Stimulated activated CD4-positive, alpha-beta T cell treated with anti-CD3 and anti-CD28 coated beads, Interleukin-1b, Interleukin-23, amount 100 ng/mL, for 48 hours (primary cell): Measurements from ENCODE around the gene AUH.
A peak's percentile ranks its signal among the peaks of the same experiment; 100 is the strongest.

Source experiments
- DNase-seq: peaks from one replicate; pipeline ENCODE4 v3.0.0-alpha.2; 2020

AUH gene

DNA sequence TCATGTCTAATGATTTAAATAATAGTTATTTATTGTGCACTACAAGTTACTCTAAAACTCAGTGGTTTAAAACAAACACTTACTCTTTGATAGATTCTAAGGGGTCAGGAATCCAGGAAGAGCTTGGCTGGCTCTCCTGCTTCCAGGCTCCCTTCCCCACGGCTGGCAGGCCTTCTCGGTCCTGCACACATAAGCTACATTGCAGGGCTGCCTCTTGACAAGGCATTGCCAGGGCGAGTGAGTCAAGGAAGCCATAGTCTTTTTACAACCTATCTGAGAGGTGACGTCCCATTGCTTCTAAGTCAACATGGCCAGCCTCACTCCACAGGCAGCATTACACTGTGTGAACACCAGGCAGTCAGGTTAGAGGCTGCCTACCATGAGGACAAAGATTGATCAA, 119.8 kb downstream of the AUH start:
- no peak for DNase-seq

DNA sequence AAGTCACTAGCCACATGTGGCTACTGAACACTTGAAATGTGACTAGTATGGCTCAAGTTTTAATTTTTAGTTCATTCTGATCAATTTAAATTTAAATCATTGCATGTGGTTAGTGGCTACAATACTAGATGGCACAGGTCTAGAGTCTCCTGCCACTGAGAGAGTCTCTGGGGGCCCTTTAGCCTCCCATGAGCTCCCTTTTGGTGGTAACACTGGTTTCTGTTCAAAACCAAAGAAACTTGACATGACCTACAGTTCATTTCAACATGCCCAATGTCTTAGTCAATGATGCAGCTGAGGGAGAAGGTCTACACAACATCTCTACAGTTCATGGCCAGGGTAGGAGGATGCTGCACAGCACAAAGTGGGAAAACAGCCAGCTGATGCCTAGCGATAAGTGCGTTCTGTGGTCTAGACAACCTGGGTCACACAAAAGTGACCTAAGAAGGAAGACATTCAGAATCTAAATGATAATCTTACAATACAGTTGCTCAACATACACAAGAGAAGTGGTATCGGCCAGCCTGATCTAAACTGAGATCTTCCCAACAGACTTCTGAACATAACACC, 121.0 kb downstream of the AUH start:
- DNase-seq: no peak

DNA sequence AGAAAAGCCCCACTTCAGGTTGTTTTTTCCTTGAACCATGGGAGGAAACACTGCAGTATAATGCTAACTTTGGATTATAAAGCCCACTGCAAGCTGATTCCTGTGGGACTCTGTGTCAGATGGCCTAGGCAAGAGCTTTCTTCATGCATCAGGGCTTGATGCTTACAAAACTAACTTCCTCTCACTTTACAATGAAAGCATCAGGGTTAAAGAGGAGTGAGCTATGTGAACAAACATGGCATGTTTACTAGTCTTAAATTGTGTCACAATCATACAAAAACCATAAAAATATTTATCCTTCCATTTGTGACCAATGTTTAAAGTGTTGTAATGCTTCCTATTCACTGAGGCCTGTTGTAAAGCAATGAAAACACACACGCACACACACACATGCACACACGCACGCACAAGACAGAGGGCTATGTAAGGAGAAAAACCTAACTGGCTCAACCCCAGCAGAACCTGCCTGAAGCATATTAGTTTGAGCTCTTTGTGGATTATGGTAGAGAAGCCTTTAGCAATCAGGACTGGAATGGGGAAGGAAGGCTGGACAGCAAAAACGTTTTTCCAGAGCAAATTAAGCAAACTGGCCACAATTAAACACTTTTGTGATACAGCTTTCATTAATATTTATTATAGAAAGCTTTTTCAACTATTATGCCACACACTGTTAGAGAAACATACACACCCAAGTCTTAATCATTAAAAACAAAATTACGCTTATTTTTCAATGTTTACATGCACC, 122.2 kb downstream of the AUH start:
- no peak for DNase-seq

DNA sequence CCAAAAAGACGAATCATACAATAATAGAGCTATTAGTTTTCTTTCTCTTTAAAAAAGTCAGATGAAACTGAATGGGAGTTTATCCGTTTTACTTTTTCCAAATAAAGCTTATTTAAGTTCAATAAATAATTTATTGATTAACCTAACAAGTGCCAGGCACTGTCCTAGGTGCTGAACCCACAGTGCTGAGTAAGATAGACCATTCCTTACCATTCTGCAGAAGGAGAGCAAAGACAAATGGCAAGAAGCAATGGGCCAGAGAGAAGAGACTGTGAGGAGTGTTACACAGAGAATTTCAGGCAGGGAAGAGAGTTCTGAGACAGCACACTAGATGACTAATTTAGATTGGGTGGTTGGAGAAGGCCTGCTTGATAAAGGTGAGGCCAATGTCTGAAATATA, 127.2 kb downstream of the AUH start:
- DNase-seq: no peak

DNA sequence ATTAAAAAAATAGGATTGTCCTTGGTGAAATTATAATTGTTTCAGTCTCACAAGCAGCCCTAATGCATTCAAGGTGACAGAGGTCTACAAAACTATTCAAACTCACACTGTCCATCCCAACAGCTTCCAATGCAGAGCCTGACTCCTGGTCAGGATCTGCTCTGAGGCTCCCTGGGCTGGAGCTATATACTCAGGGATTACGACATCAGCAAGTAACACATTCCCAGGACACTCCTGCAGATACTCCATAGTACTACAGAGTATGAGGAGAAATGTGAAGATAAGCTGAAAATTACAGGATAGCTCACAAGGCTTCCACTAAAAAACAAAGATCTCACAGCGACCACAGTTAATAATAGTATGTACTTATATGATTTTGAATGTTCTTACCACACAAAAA, 130.1 kb downstream of the AUH start:
- DNase-seq: no peak

DNA sequence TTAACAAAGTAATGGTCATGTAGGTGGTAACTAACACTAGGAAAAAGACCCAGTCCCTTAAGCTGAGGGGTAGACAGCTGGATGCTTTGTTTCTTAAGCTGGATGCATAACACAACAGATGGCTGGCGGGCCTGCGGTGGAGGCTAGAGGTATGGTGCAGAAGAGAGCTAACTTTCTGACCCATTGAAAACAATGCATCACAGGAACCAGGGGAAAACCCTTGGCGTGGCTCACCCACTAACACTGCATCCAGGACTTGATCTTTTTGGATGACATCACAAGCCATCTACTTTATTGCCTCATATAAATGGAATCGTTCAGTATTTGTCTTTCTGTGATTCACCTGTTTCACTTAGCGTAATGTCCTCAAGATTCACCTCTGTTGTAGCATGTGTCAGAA, 138.7 kb downstream of the AUH start:
- peak; percentile 52 for DNase-seq

DNA sequence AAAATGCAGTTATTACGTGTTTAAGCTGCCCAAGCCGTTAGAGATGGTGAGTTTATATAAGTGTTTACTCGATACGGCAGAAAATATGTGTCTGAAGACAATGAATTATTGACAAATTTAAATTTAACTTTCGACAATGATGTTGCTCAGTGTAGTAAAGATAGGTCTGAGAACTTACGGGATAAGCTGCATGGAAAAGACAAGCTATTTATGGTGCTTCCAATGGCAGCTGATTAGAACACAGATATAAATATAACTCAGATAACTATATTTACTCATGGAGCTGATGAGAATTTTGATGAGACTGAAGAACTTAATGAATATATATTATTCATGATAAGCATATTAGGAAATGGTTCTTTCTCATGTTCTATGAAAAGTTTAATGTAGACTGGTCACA, 139.3 kb downstream of the AUH start:
- no peak for DNase-seq

DNA sequence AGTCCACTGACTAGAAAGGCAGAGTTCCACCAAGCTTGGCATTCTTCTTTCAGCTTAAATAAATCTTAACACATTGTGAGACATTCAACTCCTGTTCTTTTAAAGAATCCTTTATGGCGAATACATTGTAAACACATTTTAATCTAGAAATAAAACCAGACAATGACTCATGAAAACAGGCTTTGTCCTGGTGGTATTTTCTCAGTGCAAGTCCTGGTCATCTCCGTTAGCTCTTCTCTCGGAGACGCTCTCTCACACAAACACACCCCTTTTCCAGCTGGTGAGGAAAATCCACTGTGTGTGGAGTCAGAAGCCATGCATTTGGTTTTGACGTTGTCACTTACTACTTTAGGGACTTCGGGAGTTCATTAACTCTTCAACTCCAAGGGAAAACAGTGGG, 140.4 kb downstream of the AUH start:
- DNase-seq: no peak

DNA sequence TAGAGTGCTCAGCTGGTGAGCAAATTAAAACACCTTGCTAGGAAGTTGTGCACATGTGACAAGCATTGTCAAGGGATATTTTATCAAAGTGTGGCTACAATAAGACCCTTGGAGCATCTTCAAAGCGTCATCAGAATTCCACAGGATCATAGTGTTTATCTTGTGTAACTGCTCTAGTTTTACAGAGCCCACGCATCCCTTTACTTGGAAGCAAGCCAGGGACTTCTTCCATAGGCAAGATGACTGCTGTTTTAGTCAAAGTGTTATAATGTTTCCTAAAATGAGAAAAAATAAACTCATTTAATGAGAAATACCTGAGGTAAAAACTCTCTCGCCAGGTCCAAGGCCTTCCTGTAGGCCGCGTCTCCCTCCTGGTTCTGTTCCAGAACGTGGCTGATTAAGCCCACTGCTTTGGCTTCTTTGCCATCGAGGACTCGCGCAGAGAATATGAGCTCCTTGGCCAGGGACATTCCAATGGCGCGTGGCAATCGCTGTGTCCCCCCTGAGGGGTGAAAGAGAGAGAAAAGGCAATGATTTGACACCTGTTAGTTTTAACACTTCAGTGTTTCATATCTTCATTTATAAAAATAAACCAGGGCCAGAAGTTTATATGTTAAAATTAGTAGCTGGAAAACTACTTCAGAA, 141.1 kb downstream of the AUH start:
- no peak for DNase-seq

DNA sequence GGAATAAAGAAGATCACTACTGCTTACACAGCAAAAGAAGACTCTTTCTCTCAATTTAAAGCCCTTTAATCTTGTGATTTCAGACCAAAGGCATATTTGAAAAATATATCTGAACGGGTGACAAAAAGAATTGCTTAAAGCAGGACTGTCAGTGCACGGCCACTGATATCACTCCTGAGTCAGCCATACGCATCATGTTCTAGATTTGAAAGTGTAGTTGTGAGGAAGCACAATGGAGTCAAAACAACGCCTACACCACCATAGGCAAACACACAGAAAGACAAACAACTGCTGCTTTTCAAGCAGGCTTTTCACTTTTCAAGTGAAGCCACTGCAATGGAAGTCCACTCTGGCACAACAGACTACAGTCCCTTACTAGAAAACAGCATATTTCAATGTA, 141.7 kb downstream of the AUH start:
- peak; percentile 27 for DNase-seq

DNA sequence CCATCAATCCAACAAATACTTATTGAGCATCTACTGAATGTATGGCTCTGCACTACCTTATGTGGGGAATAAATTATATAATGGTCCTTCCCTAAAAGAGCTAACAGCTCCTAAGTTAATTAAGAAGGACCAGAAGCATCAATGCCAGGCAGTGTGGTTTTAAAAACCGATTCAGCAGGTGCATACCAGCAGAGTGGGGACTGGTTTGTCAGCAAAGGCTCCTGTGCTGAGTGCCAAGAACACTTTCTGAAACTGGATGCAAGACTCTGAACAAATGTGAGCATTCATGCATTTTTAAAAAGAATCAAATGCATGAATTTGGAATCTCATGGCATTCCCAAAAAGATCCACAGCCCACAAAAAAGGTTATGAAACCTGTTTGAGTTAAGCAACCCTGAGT, 142.2 kb downstream of the AUH start:
- DNase-seq: no peak

DNA sequence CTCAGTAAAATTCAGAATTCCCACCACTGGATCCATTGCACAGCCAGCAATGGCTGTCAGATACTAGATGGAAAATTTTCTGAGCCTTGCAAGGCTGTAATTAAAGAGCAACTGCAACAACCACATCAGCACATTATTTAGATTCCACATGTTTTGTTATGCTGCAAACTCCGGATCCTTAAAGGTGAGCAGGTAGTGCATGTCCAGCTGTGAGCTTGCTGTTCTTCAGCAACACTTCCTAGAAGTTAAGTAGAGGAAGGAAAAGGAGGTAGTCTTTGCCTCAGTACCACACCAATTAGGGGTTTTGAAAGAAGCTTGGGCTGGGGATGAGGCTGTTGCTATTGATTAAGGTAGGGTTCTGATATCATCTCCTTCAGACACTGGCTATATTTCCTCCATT, 144.3 kb downstream of the AUH start:
- no peak for DNase-seq

DNA sequence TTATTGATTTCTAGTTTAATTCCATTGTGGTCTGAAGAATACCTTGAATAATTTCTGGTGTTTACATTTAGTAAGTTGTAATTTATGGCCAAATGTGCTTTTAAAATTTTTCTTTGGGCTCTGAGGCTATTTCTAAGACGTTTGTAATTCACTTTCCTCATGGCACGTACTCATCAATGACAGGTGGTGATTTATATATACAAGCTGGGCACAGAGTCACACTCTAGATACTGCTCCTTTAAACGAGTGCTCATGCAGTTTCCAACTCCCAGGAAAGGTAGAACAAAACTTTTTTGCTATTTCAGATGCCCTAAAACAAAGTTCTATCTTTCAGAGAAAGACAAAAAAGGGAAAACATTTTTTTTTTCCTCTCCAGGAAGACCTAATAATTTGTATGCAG, 146.9 kb downstream of the AUH start:
- DNase-seq: no peak

DNA sequence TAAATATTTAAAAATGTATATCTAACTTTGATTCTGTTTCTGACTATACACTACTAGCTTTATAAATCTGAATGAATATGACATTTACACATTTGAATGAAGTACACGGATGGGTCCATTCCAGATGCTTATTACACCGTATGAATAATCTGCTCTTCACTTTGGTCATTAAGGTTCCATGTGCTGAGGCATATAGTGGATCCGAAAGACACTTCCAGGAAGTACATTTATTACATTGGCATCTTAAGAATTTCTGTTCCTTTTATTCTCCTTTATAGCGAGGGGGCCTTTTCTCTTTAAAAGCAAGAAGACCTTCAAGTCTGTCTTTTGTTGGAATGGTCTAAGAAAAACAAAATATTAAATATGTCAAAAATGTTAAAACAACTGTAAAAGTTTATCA, 147.6 kb downstream of the AUH start:
- DNase-seq: no peak

DNA sequence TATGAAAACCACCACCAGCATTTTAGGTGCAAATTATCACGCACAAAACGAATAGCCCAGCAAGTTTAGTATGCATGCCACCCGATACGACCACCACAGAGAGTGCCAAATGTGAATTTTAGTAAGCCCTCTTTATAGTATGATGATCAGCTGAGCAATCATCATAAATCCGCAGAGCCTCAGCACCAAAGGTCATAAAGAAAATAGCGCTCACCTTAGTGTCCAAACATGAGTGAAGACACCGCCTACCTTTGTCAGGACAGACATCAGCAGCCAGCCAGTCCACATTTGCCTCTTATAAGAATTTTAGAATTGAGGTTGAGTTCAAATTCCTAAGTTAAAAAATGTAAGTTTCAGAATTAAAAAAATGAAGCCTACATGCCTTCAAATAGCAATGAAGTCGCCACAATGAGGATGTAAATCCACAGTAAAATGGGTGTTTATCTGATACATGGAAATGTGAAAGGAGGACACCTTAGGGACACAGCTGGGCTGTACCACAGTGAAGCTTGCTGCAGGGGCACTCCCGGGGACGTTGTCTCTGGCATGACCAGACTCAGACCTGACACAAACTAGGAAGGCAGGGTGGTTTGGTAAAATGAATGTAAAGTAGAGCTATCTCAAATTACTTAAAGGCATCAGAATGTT, 149.0 kb downstream of the AUH start:
- DNase-seq: no peak

DNA sequence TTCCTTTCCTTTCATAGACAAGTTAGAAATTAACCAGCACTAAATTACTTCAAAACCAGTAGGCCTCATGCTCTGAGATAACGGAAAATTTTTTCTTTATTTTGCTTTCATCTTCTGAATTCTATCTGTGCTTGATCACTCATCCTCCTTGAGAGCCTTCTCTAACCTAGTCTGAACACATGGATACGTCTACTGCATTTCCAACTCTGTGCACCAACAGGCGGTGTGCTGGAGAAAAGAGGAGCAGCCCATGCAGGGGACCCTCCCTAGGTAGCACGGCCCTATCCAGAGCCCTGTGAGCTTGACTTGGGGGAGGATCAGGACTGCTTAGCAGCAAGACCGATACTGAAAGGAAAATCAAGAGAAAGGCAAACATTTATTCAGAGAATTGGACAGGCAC, 149.8 kb downstream of the AUH start:
- DNase-seq: peak; percentile 76

DNA sequence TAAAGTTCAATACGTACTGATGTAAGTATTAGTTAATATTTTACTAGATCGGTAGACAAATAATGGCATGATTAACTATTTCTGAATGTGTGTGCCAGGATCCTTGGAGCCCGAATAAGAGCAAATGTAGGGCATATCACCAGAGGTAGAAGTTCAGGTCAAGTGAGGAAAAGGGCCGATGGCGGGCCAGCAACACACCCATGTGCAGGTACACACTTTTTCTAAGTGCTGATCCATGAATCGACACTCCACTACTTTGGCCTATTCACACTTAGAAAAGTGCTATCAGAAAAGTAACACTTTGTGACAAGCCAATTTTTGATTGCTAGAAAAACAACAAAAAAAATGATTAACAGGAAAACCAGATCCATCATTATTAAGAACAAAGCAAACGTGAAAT, 150.3 kb downstream of the AUH start:
- no peak for DNase-seq

DNA sequence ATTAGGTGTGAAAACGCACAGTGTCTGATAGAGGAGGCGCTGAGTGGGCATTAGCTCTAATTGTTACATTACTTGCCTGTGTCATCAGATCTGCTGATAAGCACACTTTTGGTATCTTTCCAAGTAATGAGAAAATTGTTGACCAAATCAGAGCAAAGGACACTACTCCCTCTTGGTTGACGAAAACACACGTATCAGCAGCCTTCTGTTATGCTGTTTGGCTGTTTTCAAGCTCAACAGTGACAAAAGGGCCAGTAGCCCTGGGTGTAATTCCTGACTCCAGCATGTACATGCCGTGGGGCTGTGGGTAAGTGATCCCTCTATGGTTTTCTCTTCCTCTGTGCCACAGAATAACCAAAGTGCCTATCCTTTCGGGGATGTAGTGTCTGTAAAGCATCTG, 151.4 kb downstream of the AUH start:
- no peak for DNase-seq

DNA sequence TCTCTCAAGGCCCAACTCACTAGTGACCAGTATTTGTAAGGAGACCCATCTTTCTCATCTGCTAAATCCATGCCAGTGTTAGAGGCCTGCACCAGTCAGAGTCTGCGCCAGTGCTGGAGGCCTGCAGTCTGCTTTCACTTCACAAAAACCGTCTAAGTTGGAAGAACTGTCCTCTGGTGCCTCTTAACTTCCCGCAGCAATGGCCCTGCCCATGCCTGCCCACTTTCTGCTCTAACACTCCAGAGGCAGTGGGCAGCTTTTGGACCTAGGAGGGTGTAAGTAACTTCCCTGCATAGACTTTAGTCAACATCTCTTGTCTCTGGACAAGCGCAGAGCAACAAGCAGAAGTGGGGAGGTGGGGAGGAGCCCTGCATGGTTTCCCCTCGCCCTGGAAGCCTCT, 152.9 kb downstream of the AUH start:
- no peak for DNase-seq

DNA sequence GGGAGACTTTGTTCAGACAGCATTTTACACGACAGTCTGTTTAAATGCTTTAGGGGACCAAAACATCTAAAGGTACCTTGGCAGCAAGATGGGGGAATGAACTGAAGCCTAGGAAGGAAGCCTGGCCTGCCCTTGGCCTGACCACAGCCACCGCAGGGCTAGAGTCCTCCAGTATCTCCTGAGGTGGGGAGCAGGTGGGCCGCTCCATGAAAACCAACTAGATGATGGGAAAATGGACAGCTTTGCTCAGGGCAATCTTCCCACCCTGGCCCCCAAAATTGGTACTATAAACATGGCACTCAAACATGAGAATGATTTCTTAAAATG, 153.3 kb downstream of the AUH start:
- no peak for DNase-seq

DNA sequence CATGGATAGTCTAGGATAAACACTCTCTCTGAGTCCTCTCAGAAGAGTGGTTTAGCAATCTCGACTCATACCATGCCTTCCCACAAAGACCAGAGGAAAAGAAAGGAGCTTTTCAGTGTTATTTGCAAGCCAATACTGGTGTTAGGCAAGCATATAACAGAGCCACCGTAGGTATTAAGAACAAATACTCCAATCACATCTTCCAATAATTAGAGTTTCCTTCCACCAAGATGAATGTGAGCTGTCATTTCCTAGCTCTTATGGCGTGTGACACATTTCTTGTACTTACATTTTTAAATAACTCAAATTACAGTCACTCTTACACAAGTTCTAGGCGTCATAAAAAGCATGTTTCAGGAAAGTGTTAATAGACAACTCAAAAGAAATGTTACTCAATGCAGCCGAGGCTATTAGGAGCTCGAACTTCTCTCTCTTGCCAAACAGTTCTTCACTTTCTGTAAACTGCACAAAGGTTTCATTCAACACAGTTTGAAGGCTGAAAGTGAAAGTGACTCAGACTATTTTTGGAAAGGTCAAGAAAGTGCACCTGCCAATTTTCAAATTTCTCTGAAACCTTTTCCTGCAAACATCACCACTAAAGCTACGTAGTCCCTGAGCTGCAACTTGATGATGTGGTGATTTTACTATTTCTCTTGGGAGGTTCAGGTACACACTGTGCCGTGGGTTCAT, 153.8 kb downstream of the AUH start:
- peak; percentile 48 for DNase-seq

DNA sequence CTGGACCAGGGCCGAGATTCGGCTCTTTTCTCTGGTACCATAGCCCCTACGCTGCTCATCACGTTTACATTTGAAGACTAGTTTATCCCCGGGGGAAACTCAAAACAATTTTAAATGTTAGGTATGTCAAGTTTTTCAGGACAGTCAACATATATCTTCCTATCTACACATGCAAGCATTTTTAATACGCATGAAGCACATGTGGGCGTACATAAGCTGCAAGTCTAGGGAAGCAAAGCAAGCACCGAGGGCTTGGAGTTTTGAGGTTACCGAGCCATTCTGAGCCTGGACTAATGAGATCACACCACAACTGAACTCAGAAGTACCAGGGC, 154.4 kb downstream of the AUH start:
- DNase-seq: peak; percentile 50

DNA sequence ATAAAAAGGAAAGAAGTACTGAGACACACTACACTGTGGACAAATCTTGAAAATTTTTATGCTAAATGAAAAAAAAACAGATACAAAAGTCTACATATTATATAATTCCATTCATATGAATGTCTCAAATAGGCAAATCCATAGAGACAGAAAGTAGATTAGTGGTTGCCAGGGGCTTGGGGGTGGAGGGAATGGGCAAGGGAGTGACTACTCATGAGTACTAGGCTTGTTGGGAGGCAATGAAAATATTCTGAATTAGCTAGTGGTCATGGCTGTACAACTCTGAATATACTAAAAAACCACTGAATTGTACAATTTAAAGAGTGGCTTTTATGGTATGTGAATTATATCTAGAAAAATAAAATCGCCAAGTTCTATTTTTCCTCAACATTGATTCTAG, 154.9 kb downstream of the AUH start:
- DNase-seq: no peak

DNA sequence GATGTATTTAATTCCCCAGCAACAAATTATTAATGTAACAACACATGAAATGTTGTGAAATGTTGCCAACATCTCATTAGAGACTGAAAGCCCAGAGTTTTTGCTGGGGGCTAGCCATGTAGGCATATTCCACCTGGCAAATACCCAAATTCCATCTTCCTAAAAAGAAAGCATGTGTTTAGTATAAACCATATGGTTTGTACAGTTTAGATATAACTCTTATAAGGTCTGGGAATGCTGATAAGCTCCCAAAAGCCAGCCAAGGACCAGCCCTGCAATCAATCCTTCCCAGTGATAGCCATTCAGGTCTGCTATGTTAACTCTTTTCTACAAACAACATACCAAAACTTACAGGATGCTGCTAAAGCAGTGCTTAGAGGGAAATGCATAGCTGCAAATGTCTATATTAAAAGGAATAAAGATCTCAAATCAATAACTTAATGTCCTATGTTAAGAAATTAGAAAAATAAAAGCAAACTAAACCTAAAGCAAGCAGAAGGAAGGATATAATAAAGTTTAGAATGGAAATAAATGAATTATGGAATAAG, 158.9 kb downstream of the AUH start:
- no peak for DNase-seq
